ENCODE measurements around the gene NCAPH2. TPM values are rescaled to one million over a fixed set of nuclear protein-coding genes. Genes with fewer than 3 reads are reported as not detected.

Gene NCAPH2
- total and polyA plus RNA-seq, 2 of the 13 experiments (the other 11 are each of a cell fraction or from before 2014, with no cell fraction given) = 28.1 to 64.4 TPM

DNA sequence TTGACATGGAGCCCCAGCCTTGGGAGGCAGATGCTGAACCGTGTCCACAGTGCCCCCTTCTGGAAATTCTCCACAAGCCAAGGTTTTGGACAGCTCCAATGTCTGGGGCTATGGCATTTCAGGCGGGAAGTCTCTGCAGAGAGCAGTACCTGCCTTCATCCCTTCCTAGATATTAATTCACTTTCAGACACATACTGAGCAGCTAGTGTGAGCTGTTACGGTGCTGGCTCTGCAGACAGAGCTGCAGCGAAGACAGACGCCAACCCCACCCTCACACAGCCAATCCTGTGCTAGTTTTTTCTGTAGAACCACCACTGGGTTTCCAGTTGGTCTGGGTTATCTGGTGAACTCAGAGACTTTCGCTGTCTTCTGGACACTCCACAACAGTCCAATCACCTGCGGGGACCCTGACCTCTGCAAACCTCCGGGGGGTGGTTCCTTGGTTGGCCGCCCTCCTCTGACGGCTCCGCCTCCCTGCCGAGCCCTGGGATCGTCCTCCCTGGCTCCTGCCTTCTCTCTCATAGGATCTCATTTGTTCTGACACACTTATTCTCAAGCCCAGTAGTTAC is 9.6 kb upstream of the NCAPH2 start (continued):
- TF ChIP-seq, protein P1, sequence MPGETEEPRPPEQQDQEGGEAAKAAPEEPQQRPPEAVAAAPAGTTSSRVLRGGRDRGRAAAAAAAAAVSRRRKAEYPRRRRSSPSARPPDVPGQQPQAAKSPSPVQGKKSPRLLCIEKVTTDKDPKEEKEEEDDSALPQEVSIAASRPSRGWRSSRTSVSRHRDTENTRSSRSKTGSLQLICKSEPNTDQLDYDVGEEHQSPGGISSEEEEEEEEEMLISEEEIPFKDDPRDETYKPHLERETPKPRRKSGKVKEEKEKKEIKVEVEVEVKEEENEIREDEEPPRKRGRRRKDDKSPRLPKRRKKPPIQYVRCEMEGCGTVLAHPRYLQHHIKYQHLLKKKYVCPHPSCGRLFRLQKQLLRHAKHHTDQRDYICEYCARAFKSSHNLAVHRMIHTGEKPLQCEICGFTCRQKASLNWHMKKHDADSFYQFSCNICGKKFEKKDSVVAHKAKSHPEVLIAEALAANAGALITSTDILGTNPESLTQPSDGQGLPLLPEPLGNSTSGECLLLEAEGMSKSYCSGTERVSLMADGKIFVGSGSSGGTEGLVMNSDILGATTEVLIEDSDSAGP (CRISPR knock-in tag; IDR thresholded peaks at IDR 0.05; ENCODE audit: borderline replicate concordance) = peak; percentile 47; the same call in 1 of the 2 replicates
- no peak for TF ChIP-seq SOX6 (IDR thresholded peaks at IDR 0.05)
- no peak; the same call in 1 of the 2 replicates for TF ChIP-seq SOX6 (CRISPR knock-in tag; IDR thresholded peaks at IDR 0.05)
- TF ChIP-seq, protein P2, sequence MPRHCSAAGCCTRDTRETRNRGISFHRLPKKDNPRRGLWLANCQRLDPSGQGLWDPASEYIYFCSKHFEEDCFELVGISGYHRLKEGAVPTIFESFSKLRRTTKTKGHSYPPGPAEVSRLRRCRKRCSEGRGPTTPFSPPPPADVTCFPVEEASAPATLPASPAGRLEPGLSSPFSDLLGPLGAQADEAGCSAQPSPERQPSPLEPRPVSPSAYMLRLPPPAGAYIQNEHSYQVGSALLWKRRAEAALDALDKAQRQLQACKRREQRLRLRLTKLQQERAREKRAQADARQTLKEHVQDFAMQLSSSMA (CRISPR knock-in tag; IDR thresholded peaks at IDR 0.05) = peak; percentile 79
- no peak for TF ChIP-seq TBX3 (IDR thresholded peaks at IDR 0.05; ENCODE audit: borderline replicate concordance)
- TF ChIP-seq, protein P3, sequence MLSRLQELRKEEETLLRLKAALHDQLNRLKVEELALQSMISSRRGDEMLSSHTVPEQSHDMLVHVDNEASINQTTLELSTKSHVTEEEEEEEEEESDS (CRISPR knock-in tag; IDR thresholded peaks at IDR 0.05; ENCODE audit: borderline replicate concordance) = 0 out of 2 replicates have a peak, but pooled peaks have one; percentile 33
- TF ChIP-seq NFIB (CRISPR knock-in tag; IDR thresholded peaks at IDR 0.05; ENCODE audit: borderline replicate concordance) = no peak
- TF ChIP-seq, protein P4, sequence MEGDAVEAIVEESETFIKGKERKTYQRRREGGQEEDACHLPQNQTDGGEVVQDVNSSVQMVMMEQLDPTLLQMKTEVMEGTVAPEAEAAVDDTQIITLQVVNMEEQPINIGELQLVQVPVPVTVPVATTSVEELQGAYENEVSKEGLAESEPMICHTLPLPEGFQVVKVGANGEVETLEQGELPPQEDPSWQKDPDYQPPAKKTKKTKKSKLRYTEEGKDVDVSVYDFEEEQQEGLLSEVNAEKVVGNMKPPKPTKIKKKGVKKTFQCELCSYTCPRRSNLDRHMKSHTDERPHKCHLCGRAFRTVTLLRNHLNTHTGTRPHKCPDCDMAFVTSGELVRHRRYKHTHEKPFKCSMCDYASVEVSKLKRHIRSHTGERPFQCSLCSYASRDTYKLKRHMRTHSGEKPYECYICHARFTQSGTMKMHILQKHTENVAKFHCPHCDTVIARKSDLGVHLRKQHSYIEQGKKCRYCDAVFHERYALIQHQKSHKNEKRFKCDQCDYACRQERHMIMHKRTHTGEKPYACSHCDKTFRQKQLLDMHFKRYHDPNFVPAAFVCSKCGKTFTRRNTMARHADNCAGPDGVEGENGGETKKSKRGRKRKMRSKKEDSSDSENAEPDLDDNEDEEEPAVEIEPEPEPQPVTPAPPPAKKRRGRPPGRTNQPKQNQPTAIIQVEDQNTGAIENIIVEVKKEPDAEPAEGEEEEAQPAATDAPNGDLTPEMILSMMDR (CRISPR knock-in tag; IDR thresholded peaks at IDR 0.05) = peak; percentile 90
- TF ChIP-seq, protein P5, sequence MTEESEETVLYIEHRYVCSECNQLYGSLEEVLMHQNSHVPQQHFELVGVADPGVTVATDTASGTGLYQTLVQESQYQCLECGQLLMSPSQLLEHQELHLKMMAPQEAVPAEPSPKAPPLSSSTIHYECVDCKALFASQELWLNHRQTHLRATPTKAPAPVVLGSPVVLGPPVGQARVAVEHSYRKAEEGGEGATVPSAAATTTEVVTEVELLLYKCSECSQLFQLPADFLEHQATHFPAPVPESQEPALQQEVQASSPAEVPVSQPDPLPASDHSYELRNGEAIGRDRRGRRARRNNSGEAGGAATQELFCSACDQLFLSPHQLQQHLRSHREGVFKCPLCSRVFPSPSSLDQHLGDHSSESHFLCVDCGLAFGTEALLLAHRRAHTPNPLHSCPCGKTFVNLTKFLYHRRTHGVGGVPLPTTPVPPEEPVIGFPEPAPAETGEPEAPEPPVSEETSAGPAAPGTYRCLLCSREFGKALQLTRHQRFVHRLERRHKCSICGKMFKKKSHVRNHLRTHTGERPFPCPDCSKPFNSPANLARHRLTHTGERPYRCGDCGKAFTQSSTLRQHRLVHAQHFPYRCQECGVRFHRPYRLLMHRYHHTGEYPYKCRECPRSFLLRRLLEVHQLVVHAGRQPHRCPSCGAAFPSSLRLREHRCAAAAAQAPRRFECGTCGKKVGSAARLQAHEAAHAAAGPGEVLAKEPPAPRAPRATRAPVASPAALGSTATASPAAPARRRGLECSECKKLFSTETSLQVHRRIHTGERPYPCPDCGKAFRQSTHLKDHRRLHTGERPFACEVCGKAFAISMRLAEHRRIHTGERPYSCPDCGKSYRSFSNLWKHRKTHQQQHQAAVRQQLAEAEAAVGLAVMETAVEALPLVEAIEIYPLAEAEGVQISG (CRISPR knock-in tag; IDR thresholded peaks at IDR 0.05) = peak; percentile 54; the same call in 1 of the 2 replicates
- TF ChIP-seq NFRKB (IDR thresholded peaks at IDR 0.05) = no peak
- peak; percentile 44; the same call in 1 of the 2 replicates for TF ChIP-seq THAP11 (CRISPR knock-in tag; IDR thresholded peaks at IDR 0.05)
- TF ChIP-seq ZNF468 (CRISPR knock-in tag; IDR thresholded peaks at IDR 0.05) = 0 out of 2 replicates have a peak, but pooled peaks have one; percentile 13
- TF ChIP-seq, protein P6, sequence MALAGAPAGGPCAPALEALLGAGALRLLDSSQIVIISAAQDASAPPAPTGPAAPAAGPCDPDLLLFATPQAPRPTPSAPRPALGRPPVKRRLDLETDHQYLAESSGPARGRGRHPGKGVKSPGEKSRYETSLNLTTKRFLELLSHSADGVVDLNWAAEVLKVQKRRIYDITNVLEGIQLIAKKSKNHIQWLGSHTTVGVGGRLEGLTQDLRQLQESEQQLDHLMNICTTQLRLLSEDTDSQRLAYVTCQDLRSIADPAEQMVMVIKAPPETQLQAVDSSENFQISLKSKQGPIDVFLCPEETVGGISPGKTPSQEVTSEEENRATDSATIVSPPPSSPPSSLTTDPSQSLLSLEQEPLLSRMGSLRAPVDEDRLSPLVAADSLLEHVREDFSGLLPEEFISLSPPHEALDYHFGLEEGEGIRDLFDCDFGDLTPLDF (CRISPR knock-in tag; IDR thresholded peaks at IDR 0.05) = no peak
- TF ChIP-seq XRCC5 (optimal IDR thresholded peaks at IDR 0.05; ENCODE audit: low read length) = peak; percentile 73
- TF ChIP-seq NCOR1 (IDR thresholded peaks at IDR 0.05; ENCODE audit: borderline replicate concordance, low read length) = no peak
- peak; percentile 64 for TF ChIP-seq GATAD1 (CRISPR knock-in tag; IDR thresholded peaks at IDR 0.05)
- TF ChIP-seq KDM4B (CRISPR knock-in tag; IDR thresholded peaks at IDR 0.05) = no peak
- TF ChIP-seq, protein P7, sequence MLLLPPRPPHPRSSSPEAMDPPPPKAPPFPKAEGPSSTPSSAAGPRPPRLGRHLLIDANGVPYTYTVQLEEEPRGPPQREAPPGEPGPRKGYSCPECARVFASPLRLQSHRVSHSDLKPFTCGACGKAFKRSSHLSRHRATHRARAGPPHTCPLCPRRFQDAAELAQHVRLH (CRISPR knock-in tag; IDR thresholded peaks at IDR 0.05; ENCODE audit: borderline replicate concordance, low read depth) = peak; percentile 39; the same call in 1 of the 2 replicates
- TF ChIP-seq DR1 (CRISPR knock-in tag; IDR thresholded peaks at IDR 0.05) = no peak
- no peak for TF ChIP-seq ZNF749 (CRISPR knock-in tag; IDR thresholded peaks at IDR 0.05; ENCODE audit: borderline replicate concordance)
- no peak for TF ChIP-seq HCFC1 (IDR thresholded peaks at IDR 0.05; ENCODE audit: low read depth, low read length)

Measured in HepG2 (cell line).